Occipital lobe (tissue), 2 donors: ENCODE measurements around the gene KCND3. TPM values are rescaled to one million over a fixed set of nuclear protein-coding genes. Genes with fewer than 3 reads are reported as not detected.
"Not testable (repeated sequence)": the region's sequence is repeated elsewhere in the genome, so short reads cannot be mapped to it uniquely, and the experiment has no call there.

Experiments
- DNase-seq: peaks from one replicate; lab custom pipeline; 2025; lab: John Stamatoyannopoulos, UW
- total RNA-seq: library from RNA; depleted of rRNA; stranded (reverse); fragments of >200 nt; gene quantifications from one replicate; pipeline ENCODE4 v1.2.3, GENCODE V29; 2014

The KCND3 gene
- total RNA-seq, 1 donor from 2014 or later = 12.6 TPM

DNA sequence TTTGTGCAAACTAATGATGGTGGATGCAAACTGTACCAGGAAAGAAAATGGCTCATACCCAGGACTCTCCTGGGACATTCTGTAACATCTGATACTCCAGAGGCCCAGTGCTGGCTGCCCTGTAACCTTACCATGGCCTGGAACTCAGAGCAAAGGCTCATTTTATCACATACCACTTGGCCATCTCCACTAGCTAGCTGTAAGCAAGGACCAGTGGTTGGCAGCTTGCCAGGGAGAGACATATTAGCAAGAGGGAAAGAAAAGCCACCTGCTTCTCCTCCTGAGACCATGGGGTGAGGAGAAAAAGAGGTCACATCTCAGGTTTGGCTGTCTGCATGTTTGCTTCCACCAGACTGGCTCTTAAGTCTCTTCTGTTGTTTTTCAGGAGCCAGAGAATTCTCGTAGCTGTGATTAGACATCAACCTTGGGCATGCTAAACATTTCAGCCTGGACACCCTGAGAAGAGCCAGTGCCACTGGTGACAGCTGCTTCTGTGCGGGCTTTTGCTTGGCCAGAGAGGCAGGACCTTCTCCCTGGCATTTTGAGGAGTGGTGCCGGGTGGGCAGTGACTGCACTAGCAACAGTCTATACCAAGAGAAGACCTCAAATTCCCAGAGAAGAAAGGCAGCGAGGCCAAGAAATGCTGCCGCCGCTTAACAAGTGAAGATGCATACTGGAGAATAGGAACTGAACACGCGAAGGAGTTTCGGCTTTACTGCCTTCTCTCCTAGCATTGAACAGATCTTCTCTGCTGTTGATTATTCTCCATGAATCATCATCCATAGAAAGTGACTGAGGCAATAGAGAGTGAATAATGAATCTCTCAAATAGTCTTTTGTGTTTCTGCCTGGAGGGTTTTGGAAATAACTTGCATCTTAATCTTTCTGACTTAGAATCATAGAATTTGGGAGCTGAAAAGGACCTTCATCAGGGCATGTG lies 243.5 kb downstream of the KCND3 start:
- DNase-seq = no peak

GRCh38 chr1:111743679-111744101 lies 245.8 kb downstream of the KCND3 start:
- no peak for DNase-seq

DNA sequence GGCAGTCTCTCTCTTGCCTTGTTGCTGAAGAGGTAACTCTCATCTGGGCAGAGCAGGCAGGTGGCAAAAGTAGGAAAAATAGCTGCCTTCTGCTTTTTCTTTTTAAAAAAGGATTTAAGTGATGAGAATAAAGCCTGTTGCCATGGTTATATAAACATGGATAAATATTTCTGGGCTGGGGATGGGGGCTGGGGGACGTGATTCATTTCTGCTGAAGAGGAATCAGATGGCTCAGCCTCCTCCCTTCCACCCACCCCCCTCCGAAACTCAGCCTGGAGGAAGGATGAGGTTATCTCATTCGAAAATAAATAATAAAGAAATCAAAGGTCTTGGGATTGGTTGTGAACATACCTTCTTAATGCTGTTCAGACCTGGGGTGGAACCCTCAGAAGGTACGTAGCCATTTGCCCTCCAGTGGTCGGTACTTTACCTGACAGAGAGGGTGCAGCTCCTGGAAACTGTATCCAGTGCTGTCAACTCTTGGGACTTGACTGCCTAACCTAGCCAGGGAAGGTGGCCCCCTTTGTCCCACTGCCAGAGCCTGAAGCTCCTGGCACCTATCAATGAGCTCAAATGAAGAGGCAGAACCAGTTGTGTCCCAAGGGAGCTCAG lies 246.4 kb downstream of the KCND3 start:
- DNase-seq = no peak

GRCh38 chr1:111742292-111742691 lies 247.2 kb downstream of the KCND3 start:
- not testable (repeated sequence) for DNase-seq

DNA sequence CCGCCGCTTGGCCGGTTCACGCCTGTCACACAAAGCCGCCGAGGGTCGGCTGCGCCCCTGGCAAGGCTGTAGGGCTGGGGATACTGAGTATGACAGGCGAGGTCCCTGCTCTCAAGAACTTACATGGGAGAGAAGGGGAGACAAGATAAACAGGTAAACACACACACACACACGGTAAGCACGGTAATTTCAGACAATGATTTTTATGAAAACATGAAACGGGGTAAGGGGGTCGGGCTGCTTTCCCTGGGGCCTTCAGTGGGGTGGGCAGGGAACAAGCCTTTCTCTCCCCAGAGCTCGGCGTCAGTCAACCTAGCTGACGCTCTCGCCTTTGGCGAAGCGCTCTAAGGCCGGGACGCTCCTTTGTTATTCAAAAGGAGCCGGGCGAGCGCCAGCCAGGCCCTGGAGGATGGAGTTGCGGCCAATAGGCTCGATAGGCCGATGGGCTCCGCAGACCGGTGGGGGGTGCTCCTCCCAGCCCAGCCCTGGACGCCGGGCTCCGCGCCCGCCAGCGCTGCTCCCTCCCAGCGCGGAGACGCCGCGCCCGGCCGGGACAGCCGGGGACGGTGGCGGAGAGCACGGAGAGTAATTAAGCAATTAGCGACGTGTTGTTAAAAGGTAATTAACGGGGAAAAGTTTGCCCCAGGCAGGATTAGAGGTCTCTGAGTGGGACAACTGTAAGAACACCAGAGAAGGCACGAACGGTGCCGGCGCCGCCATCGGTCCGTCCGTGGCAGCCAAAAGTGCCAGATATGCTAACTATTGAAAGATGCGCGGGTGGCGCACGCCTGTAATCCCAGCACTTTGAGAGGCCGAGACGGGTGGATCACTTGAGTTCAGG lies 249.3 kb downstream of the KCND3 start:
- DNase-seq = peak; percentile 57

- peak; percentile 90 for DNase-seq
These were observed 250.1 kb downstream of the KCND3 start, which contains the start of gene INKA2 for GRCh38 chr1:111739194-111739924. TSS of gene INKA2 (minus strand) at chr1:111739395. CDS start at chr1:111739242, 153 bp downstream.

DNA sequence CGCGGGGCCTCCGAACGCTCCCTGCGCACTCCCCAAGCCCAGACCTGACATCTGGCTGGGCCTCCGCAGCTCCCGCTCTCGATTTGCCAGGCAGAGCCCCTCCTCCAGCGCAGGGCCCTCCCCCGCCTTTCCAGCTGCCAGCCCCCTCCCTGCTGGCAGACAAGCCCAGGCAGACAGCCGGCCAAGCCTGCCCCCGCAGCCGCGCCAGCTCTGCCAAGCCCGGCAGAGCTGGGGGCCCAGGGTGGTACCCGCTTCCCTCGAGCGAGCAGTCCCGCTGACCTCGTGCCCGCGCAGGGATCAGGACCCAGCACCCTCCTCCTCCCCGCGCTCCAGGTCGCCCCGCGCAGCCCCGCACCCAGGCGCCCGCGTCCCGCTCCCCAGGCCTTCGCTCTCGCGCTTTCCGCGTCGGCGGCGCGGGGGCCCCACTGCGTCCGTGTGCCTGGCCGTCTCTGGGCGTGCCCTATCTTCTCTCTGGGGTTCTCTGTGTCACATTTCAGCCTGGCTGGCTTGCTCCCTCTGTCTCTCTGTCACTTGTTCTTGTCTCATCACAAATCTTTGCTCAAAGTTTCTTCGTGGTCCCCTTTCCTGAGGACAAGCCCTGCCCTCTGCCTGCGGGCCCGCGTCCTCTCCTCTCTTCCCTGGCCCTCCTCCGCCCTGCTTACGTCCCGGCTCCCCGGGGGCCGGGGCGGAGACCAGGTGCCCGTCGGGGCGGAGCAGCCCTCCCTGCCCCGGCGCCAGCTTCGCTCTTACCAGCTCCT lies 250.9 kb downstream of the KCND3 start:
- peak; percentile 83 for DNase-seq

- no peak for DNase-seq
These were observed 251.4 kb downstream of the KCND3 start for GRCh38 chr1:111738133-111738435.

- no peak for DNase-seq
These were observed 252.0 kb downstream of the KCND3 start for GRCh38 chr1:111737216-111738132.

DNA sequence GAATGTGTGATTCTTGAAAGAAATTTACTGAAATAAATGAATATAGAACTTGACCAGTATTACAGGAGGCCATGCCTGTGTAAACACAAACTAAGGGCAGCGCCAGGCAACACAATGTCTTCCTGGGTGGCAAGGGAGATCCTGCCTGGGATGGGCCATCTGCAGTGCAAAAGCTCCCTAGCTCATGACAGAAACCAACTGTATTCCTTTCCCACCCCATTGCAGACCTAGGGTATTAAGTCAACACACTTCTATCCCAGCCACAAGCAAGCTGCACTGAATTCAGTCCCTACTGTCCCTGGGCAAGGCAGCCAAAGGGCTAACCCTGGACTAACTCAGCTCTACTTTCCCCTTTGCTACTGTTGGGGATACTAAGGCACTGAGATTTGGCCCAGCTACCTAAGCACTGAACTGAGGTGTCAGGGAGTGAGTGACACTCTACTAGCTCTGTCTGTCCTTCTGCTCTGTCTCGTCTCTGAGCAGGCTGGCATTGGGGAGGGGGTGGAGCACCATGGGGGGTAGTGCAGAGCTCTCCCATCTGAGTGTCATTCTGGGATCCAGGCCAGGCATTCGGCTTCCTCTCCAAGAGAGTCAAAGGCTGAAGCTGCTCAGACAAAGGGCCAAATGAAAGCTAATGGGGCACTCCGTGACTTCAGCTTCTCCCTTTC lies 252.8 kb downstream of the KCND3 start:
- peak; percentile 66 for DNase-seq

GRCh38 chr1:111735858-111736544 lies 253.5 kb downstream of the KCND3 start:
- peak; percentile 63 for DNase-seq

- no peak for DNase-seq
These were observed 254.1 kb downstream of the KCND3 start for GRCh38 chr1:111735321-111735720.

GRCh38 chr1:111734856-111735255 lies 254.6 kb downstream of the KCND3 start:
- DNase-seq = no peak

GRCh38 chr1:111734426-111734825 lies 255.0 kb downstream of the KCND3 start:
- no peak for DNase-seq

GRCh38 chr1:111733992-111734341 lies 255.5 kb downstream of the KCND3 start:
- DNase-seq = no peak

GRCh38 chr1:111733183-111733991 lies 256.1 kb downstream of the KCND3 start:
- no peak for DNase-seq

DNA sequence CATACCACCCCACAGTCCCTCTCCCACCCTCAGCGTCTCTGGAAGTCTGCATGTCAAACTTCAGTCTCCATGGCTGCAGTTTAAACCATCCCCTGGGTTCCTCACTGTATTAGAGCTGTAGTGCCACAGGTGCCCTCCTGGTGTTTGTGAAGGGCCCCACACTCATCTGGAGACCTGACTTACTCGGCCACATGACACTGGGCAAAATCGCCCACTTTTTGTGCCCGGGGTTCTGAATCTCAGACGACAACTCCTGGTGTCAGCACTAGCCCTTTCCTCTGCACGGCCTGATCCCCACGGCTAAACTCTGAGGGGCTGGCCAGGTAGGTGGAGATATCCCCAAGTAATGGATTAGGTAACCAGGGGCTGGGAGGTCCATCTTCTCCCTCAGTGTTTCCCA lies 256.8 kb downstream of the KCND3 start:
- no peak for DNase-seq
